GM13976 (cell line): ENCODE data around the gene IFITM10.

ENCODE experiments used
- DNase-seq: peaks from one replicate; pipeline ENCODE4 v3.0.0; 2012; ENCODE audit warnings: low spot score
- CTCF ChIP-seq: IDR thresholded peaks from 2 replicates; pipeline ENCODE4 v1.5.1; 2012; ENCODE audit warnings: borderline replicate concordance, mild to moderate bottlenecking; ENCODE audit not compliant: insufficient read depth; ENCODE audit errors: extremely low read depth, missing control alignments, control extremely low read depth
- in situ Hi-C: fragments of 300-500 bp; cut with MboI; formaldehyde crosslinking; loops from one replicate; pipeline ENCODE4 v1.12.0; 2022; ENCODE audit warnings: low sequenced_read_pairs, mixed read lengths, inconsistent platforms; ENCODE audit not compliant: unreplicated experiment

IFITM10 gene

DNA sequence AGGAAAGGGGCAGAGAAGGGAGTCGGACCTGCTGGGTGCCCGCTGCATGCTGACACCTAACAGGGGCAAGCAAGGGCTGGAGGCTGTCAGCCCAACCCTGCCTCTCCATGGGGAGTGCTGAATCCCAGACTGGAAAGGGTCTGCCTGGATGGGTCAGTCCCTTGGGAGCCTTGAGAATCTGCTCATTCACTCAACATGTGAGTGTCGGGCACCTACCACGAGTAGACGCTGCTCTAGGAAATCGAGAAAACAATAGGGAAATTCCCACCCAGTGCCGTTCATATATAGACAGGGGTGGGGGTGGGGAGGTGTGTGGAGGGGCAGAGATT is 17.7 kb upstream of the IFITM10 start:
- no peak for DNase-seq
- TF ChIP-seq CTCF: no peak
- in situ Hi-C loops: no loop called here

GRCh38 chr11:1767399-1768140 is 17.2 kb upstream of the IFITM10 start:
- TF ChIP-seq CTCF: no peak
- in situ Hi-C loops: no loop called here
- DNase-seq: no peak

DNA sequence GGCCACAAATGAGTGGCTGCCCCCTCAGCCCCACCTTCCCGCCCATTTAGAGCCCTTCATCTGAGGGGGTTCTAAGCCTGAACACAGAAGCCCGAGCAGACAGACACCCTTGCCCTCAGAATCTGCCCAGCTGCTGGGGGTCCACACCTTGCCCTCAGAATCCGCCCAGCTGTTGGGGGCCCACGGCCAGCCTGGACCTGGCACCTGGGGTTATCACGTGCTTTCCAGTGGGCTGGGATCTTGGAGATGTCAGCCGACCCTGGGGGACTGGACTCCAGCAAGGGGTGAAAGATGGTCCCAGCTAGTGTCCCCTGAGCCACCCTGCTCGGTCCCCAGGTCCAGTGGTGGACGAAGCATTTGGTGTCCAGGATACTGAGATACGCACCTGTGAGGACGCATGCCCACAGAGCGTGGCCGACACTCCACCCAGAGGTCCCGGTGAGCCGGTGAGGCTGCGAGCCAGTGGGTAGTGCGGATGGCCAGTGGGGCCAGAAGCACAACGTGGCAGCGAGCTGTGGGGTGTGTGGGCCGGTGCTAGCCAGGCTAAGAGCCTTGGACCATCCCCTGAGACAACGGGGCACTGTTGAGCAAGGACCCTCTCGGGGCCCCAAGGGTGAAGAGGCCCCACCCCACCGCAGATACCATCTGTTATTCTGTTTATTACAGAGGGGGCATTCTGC is 16.5 kb upstream of the IFITM10 start:
- TF ChIP-seq CTCF: no peak
- no peak for DNase-seq
- in situ Hi-C loops: no loop called here

DNA sequence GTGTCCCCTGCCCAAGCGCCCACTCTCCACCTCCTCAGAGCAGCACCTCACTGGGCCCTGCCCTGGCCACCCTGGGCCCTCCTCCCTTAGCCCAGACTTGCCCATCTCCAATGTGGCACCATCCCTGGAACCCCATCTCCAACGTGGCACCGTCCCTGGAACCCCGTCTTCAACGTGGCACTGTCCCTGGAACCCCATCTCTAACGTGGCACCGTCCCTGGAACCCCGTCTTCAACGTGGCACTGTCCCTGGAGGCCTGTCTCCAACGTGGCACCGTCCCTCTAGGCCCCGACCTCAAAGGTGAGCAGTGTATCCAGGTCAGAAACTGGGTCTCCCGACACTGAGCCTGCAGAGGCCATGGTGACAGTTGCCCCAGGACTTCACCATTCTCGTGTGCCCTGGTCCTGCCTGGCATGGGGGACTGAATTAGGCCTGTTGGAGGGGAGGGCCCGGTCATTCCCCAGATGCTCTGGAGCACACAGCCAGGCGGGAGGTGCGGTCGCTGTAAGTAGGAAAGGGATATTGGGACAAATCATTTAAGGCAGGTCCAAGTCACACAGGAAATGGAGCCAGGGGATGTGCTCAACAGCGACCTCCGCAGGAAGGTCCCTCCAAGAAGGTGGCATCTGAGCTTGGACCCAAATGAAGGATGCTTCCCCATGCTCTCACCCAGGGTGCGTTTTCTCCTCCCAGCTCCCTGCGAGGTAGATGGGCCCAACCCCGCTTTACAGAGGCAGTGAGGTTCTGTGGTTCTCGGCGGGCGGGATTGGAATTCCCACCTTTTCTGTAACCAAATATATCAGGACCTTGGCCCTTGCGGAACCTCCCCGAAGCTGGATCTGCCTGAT is 15.7 kb upstream of the IFITM10 start:
- no peak for DNase-seq
- in situ Hi-C loops: no loop called here
- TF ChIP-seq CTCF: peak; percentile 6

DNA sequence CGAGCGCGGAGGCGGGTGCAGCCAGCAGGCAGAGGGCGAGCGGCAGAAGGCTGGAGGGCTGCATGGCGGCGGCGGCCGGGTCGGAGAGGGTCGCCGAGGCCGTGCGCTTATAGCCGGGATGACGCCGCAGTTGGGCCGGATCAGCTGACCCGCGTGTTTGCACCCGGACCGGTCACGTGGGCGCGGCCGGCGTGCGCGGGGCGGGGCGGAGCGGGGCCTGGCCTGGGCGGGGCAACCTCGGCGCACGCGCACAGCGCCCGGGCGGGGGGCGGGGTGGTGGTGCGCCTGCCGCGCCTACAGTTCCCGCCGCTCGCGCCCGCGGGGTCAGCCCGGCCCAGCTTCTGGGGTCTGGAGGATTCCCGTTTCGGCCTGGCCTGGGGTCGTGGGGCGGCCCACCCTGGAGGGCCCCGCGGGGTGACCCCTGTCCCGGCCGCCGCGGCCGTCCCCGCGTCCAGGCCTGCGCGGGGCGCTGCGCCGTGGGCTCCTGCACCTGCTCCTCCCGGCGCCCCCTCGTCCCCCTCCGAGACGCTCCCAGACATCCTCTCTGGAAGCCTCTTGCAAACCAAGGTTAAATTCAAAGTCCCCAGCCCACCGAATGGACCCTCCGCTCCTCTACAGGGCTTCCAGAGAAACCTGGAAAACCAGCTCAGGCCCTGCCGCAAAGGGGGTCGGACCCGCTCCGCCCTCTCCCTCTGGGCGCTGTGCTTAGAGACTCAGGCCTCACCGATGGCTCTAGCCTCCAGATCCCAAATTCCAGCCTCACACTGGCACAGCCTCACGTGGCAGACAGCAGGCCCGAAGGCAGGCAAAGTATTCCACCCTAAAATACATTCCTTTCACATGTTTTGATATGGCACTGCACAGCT is 13.6 kb upstream of the IFITM10 start, which contains the start of gene CTSD:
Gene CTSD, minus strand, starts transcription at position 132 of the 866 bp plus-strand sequence. Its CDS starts 68 bp downstream, at position 64.
- DNase-seq: peak; percentile 99
- in situ Hi-C loops: no loop called here
- TF ChIP-seq CTCF: no peak

GRCh38 chr11:1763336-1763795 is 13.0 kb upstream of the IFITM10 start:
- in situ Hi-C loops: no loop called here

More at GRCh38 chr11:1763336-1763795, 13.0 kb upstream of the IFITM10 start:
- TF ChIP-seq CTCF: no peak
- DNase-seq: no peak
